ENCODE data around the gene MDM2.
"Not testable (repeated sequence)": the region's sequence is repeated elsewhere in the genome, so short reads cannot be mapped to it uniquely, and the experiment has no call there.

MDM2 gene

GRCh38 chr12:68786929-68787328 is 21.0 kb upstream of the MDM2 start:
- DNase-seq: no peak

- DNase-seq: no peak
Observed at GRCh38 chr12:68788554-68789143, 19.3 kb upstream of the MDM2 start.

GRCh38 chr12:68789144-68789878 is 18.7 kb upstream of the MDM2 start:
- DNase-seq: no peak

DNA sequence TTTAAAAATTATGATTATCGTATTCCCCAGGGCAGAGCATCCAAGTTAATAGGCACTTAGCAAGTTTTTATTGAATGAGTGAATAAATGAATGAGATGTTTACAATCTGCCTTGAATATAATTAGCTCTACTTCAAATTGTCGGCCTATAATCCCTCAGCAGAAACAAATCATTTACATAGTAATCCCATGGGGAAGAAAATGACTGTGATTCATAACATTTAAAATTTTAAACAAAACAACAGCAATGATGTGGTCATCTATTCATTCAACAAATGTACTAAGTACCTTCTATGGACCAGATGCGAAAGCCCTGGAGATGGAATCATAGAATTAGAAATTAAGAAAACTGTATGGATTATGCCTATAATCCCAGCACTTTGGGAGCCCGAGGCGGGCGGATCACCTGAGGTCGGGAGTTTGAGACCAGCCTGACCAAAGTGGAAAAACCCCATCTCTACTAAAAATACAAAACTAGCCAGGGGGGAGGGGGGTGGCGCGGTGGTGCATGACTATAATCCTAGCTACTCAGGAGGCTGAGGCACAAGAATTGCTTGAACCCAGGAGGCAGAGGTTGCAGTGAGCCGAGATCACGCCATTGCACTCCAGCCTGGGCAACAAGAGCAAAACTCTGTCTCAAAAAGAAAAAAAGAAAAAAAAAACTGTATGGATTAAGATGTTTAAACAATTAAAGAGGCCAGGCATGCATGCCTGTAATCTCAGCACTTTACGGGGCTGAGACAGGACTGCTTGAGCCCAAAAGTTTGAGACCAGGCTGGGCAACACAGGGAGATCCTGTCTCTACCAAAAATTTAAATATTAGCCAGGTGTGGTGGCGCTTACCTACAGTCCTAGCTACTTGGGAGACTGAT is 17.7 kb upstream of the MDM2 start:
- DNase-seq: no peak

DNA sequence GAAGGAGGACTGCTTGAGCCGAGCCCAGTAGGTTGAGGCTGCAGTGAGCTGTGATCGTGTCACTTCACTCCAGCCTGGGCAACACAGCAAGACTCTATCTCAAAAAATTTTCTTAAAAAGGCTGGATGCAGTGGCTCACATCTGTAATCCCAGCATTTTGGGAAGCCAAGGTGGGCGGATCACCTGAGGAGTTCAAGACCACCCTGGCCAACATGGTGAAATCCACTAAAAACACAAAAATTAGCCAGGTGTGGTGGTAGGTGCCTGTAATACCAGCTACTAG is 17.1 kb upstream of the MDM2 start:
- no peak for DNase-seq

- DNase-seq: no peak
Observed at GRCh38 chr12:68791897-68792481, 16.0 kb upstream of the MDM2 start.

- no peak for DNase-seq
Observed at GRCh38 chr12:68792952-68793351, 15.0 kb upstream of the MDM2 start.

DNA sequence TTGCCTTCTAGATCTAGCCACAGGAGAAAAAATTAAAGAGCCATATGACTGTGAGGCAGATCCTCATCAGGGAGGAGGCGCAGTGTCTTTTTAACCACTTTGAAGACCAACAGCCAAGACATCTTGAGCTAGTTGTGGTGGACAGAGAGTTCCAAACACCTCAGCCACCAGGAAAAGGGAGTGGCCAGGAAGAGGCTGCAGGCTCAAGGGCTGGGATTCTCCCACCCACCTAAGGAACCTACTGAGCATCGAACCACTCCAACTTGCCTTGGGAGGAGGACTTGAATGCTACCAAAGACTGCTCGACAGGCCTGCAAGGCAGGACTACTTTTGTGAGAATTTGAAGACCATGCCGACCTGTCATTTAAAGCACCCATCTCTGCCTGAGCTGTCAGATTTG is 14.5 kb upstream of the MDM2 start:
- no peak for DNase-seq

DNA sequence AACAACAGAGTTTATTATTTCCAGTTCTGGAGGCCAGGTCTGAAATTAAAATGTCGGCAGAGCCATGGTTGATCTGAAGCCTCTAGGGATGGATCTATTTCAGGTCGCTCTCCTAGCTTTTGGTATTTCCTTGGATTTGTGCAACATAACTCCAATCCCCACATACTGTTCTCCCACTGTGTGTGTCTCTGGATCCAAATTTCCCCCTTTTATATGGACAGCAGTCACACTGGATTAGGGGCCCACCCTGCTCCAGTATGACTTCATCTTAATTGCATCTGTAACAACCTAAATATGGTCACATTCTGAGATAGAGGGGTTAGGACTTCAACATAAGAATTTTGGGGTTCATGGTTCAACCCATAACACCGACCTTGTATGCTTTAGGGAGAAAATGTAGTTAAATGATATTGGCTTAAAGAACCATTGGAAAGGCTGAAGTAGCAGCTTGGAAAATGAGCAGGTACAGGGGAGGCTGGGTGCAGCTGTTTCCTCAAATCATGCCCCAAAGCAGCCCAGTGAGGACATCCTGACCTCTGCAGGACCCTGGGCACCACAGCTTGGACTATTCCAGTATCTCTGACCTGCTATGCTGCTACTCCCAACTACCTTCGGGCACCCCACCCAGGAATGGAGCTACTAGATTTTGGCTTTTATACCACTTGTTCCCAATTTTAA is 13.9 kb upstream of the MDM2 start:
- no peak for DNase-seq

DNA sequence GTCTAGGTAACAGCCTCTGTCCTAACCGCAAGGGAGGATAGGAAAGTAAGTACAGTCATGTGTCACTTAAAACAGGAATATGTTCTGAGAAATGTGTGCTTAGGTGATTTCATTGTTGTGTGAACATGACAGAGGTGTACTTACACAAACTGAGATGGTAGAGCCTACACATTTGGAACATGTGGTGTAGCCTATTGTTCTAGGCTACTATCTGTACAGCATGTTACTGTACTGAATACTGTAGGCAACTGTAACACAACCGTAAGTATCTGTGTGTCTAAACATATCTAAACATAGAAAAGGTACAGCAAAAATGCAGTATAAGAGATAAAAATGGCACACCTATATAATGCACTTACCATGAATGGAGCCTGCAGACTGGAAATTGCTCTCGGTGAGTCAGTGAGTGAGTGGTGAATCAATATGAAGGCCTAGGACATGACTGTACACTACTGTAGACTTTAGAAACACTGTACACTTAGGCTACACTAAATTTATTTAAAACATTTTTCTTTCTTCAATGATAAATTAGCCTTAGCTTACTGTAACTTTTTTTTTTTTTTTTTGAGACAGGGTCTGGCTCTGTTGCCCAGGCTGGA is 13.2 kb upstream of the MDM2 start:
- no peak for DNase-seq

GRCh38 chr12:68796399-68796798 is 11.6 kb upstream of the MDM2 start:
- DNase-seq: no peak

- no peak for DNase-seq
Observed at GRCh38 chr12:68798882-68799234, 9.1 kb upstream of the MDM2 start.

DNA sequence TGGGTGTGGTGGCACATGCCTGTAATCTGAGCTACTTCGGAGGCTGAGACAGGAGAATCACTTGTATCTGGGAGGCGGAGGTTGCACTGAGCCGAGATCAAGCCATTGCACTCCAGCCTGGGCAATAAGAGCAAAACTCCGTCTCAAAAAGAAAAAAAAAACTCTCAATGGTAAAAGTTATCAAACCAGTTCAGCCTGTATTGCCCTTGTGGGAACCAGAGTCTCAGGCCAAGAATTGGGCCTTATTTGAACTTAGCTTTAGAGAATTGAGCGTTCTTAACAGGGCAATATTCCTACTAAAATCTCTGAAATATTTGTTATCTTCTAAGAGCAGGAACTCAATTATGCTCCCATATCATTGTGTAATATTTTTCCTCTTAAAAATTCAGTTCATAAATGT is 7.7 kb upstream of the MDM2 start:
- DNase-seq: no peak

DNA sequence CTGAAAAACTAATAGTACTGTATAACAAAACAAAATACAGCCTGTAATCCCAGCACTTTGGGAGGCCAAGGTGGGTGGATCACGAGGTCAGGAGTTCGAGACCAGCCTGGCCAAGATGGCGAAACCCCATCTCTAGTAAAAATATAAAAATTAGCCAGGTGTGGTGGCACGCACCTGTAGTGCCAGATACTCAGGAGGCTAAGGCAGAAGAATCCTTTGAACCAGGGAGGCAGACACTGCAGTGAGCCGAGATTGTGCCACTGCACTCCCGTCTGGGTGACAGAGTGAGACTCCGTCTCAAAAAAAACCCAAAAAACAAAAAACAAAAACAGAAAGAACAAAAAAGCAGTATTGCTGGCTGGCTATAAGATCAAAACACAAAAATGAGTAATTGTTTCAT is 6.9 kb upstream of the MDM2 start:
- not testable (repeated sequence) for DNase-seq

DNA sequence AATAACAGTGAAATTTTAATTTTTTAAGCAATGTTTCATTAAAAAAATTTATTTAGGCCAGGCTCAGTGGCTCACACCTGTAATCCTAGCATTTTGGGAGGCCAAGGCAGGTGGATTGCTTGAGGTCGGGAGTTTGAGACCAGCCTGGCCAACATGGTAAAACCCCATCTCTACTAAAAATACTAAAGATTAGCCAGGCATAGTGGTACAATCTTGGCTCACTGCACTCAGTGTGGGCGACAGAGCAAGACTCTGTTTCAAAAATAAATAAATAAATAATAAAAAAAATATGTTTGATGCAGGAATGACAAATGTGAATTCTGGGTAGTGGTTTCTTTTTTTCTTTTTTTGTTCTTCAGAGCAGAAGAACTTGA is 5.6 kb upstream of the MDM2 start:
- not testable (repeated sequence) for DNase-seq

- not testable (repeated sequence) for DNase-seq
Observed at GRCh38 chr12:68802911-68803651, 4.9 kb upstream of the MDM2 start.

- DNase-seq: no peak
Observed at GRCh38 chr12:68803948-68804656, 3.9 kb upstream of the MDM2 start.

DNA sequence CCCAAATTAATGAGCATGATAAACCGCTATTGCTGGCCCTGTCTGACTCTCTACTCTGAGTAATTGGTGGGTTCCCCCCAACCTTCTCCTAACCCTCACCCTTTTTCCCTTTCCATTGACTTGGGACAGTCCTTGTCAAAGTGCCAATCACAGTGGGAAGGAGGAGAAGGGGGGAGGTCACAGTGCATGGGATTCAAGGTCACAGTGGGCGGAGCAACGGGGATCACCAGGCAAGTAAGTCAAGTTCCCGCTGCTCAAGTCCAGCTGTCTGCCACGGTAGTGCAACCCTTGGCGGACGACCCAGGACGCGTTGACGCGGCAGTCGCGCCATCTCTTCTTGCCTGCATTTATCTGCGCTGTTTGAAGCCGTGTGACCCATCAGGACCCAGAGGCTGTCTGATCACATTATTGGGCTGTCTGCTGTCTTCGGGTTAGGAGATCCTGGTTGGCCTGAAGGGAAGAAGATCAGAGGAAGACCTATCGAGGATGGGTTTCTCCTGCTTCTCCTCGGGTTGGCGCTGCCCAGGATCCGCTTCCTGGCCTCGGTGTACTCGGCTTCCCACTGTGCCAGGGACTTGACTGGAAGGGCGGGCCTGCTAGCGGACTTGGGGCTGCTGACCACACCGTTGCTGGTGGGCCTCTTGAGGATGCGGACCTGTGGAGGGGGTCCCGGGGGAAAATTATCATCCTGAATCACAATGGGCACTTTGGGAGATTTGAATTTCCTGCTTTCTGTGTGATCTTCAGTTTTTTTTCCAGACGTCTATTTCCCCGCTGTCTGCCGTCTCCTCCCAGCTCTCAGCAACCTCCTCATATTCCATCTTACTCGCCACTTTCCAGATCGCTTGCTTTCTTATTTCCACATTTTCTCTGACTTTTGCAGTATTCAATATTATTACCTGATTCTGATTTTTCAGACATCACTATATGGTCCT is 3.1 kb upstream of the MDM2 start:
- no peak for DNase-seq

- DNase-seq: no peak
Observed at GRCh38 chr12:68805592-68806120, 2.3 kb upstream of the MDM2 start.

All from KG1 (cell line).